Measurements from ENCODE around the gene ABHD16A.

DNA sequence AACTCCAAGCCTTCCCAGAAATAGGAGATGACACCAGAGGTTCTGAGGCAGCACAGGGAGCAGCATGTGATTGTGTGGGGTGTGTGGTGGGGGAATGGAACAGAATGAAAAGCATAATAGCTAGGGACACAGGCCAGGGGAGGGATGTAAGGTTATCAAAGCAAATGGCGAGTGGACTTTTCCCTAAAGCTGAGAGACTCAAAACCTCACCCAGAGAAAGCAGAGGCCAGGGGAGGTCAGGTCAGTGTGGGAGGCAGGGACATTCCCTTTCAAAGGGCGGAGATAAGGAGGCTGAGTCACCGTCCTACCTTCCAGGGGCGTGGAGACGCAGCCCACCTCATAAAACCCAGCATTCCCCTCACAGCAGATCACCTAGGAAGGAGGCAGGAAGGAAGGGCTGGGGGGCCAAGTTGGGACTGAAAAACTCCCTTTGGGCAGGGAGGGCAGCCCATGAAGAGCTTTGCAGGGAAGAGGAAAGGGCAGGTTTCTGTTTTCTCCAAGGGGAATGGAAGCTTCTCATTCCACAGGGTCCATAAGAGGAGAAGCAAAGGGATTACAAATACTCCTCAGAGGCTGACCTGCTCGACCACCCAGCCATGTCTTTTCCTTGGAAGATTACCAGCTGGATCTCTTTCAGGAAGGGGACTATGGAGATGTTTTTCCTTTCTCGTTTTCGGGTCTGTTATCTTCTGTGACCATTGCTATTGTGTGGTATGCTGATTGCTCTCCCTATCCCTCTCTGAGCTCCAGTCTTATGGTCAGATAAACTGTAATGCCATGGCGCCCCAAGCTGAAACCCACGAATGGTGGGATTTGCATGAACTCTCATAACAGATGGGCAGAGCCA lies 12.7 kb downstream of the ABHD16A start:
- TF ChIP-seq, protein P1, sequence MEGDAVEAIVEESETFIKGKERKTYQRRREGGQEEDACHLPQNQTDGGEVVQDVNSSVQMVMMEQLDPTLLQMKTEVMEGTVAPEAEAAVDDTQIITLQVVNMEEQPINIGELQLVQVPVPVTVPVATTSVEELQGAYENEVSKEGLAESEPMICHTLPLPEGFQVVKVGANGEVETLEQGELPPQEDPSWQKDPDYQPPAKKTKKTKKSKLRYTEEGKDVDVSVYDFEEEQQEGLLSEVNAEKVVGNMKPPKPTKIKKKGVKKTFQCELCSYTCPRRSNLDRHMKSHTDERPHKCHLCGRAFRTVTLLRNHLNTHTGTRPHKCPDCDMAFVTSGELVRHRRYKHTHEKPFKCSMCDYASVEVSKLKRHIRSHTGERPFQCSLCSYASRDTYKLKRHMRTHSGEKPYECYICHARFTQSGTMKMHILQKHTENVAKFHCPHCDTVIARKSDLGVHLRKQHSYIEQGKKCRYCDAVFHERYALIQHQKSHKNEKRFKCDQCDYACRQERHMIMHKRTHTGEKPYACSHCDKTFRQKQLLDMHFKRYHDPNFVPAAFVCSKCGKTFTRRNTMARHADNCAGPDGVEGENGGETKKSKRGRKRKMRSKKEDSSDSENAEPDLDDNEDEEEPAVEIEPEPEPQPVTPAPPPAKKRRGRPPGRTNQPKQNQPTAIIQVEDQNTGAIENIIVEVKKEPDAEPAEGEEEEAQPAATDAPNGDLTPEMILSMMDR (IDR thresholded peaks at IDR 0.05 in 4 of 5, conservative IDR thresholded peaks at IDR 0.05 in 1 of 5) = no peak
- TF ChIP-seq POLR2A (IDR thresholded peaks at IDR 0.05) = no peak
